ENCODE measurements around the gene SMCO3.

GRCh38 chr12:14834509-14834908 is 20.5 kb upstream of the SMCO3 start:
- no peak for TF ChIP-seq CTCF (IDR thresholded peaks at IDR 0.05)
- no peak for TF ChIP-seq POLR2A (IDR thresholded peaks at IDR 0.05)
- TF ChIP-seq POLR2AphosphoS5 (IDR thresholded peaks at IDR 0.05) = no peak
